HEK293 (cell line): ENCODE results near the gene RAD17.

Experiments
- CTCF ChIA-PET: fragments of 350-600 bp; formaldehyde crosslinking; extraction: SDS; loops from one replicate; lab custom pipeline; 2021; ENCODE audit warnings: antibody characterized with exemption; lab: Yijun Ruan, JAX
- POLR2A ChIA-PET: fragments of 300-600 bp; formaldehyde crosslinking; extraction: SDS; loops from one replicate; lab custom pipeline; 2020; ENCODE audit warnings: antibody characterized with exemption, inconsistent platforms; lab: Yijun Ruan, JAX
- H3K27ac ChIP-seq: fragments of 200-500 bp; sonication (Bioruptor generic); 2 replicates; pipeline ENCODE4 v1.5.1; 2014; ENCODE audit warnings: low read depth, low read length, control low read depth, inconsistent platforms; ENCODE audit errors: extremely low read depth
- H3K36me3 ChIP-seq, 2 experiments: fragments of 200-500 bp in 1 of 2; sonication (Bioruptor generic) in 1 of 2; 1 replicate in 1 of 2; 2 replicates in 1 of 2; pipeline ENCODE4 v1.5.1; 2014 to 2017; ENCODE audit warnings: inconsistent platforms in 2 of 2, low read length in 2 of 2; ENCODE audit not compliant: control insufficient read depth in 2 of 2, insufficient read depth in 1 of 2
- H3K4me1 ChIP-seq: fragments of 200-500 bp; sonication (Bioruptor generic); 2 replicates; pipeline ENCODE4 v1.5.1; 2014; ENCODE audit warnings: mild to moderate bottlenecking, low read length, inconsistent platforms; ENCODE audit not compliant: control insufficient read depth, insufficient read depth
- H3K4me3 ChIP-seq: 2 replicates; pipeline ENCODE4 v1.5.1; 2011; ENCODE audit warnings: low read depth, mild to moderate bottlenecking, control low read depth, low read length, moderate library complexity
- H3K9me3 ChIP-seq: fragments of 200-500 bp; sonication (Bioruptor generic); 2 replicates; pipeline ENCODE4 v1.5.1; 2014; ENCODE audit warnings: low read depth, low read length, inconsistent platforms; ENCODE audit not compliant: control insufficient read depth, insufficient read depth
- HOXA7 ChIP-seq: sonication (generic); formaldehyde crosslinking; IDR thresholded peaks from 2 replicates; pipeline ENCODE4 v1.8.1; 2022; ENCODE audit warnings: missing genetic modification reagents, borderline replicate concordance
- KLF1 ChIP-seq: fragments of 450-650 bp; formaldehyde crosslinking; IDR thresholded peaks from 2 replicates; pipeline ENCODE4 v1.5.1; 2016; ENCODE audit warnings: missing biosample characterization, missing genetic modification characterization
- OVOL3 ChIP-seq: fragments of 450-650 bp; formaldehyde crosslinking; IDR thresholded peaks from 2 replicates; pipeline ENCODE4 v1.5.1; 2016; ENCODE audit warnings: missing biosample characterization, missing genetic modification characterization
- SCRT1 ChIP-seq: fragments of 450-650 bp; formaldehyde crosslinking; IDR thresholded peaks from 2 replicates; pipeline ENCODE4 v1.5.1; 2016; ENCODE audit warnings: missing biosample characterization, missing genetic modification characterization, borderline replicate concordance
- TCF7L2 ChIP-seq: IDR thresholded peaks from 2 replicates; pipeline ENCODE4 v1.6.1; 2011; ENCODE audit warnings: low read depth, mild to moderate bottlenecking, inconsistent platforms, low read length, moderate library complexity, borderline replicate concordance
- ZBTB26 ChIP-seq: fragments of 450-650 bp; formaldehyde crosslinking; optimal IDR thresholded peaks from 2 replicates; pipeline ENCODE3; 2016; ENCODE audit warnings: missing biosample characterization, mild to moderate bottlenecking, missing genetic modification characterization
- ZFP3 ChIP-seq: fragments of 450-650 bp; formaldehyde crosslinking; IDR thresholded peaks from 2 replicates; pipeline ENCODE4 v1.5.1; 2016; ENCODE audit warnings: low read depth, missing biosample characterization, missing genetic modification characterization
- ZFP41 ChIP-seq: fragments of 450-650 bp; formaldehyde crosslinking; IDR thresholded peaks from 2 replicates; pipeline ENCODE4 v1.5.1; 2016; ENCODE audit warnings: missing biosample characterization, missing genetic modification characterization, borderline replicate concordance
- ZNF132 ChIP-seq: fragments of 450-650 bp; formaldehyde crosslinking; IDR thresholded peaks from 2 replicates; pipeline ENCODE4 v1.5.1; 2017; ENCODE audit warnings: missing biosample characterization, missing genetic modification characterization, borderline replicate concordance
- ZNF146 ChIP-seq: fragments of 450-650 bp; formaldehyde crosslinking; IDR thresholded peaks from 2 replicates; pipeline ENCODE4 v1.5.1; 2016; ENCODE audit warnings: missing biosample characterization, missing genetic modification characterization
- ZNF169 ChIP-seq: fragments of 450-650 bp; formaldehyde crosslinking; IDR thresholded peaks from 2 replicates; pipeline ENCODE4 v1.5.1; 2016; ENCODE audit warnings: missing biosample characterization, missing genetic modification characterization
- ZNF350 ChIP-seq: fragments of 450-650 bp; formaldehyde crosslinking; IDR thresholded peaks from 2 replicates; pipeline ENCODE4 v1.5.0; 2017; ENCODE audit warnings: missing biosample characterization, mild to moderate bottlenecking, missing genetic modification characterization
- ZNF354C ChIP-seq: fragments of 450-650 bp; formaldehyde crosslinking; IDR thresholded peaks from 2 replicates; pipeline ENCODE4 v1.5.1; 2016; ENCODE audit warnings: missing biosample characterization, missing genetic modification characterization, low read depth, borderline replicate concordance
- ZNF48 ChIP-seq: fragments of 450-650 bp; formaldehyde crosslinking; IDR thresholded peaks from 2 replicates; pipeline ENCODE4 v1.5.1; 2016; ENCODE audit warnings: missing biosample characterization, missing genetic modification characterization
- ZNF561 ChIP-seq: fragments of 450-650 bp; IDR thresholded peaks from 2 replicates; pipeline ENCODE4 v1.5.1; 2018; ENCODE audit warnings: missing biosample characterization, missing genetic modification characterization, borderline replicate concordance
- ZNF580 ChIP-seq: fragments of 450-650 bp; formaldehyde crosslinking; IDR thresholded peaks from 2 replicates; pipeline ENCODE4 v1.5.1; 2016; ENCODE audit warnings: missing biosample characterization, missing genetic modification characterization
- ZNF596 ChIP-seq: fragments of 450-650 bp; IDR thresholded peaks from 2 replicates; pipeline ENCODE4 v1.5.0; 2018; ENCODE audit warnings: missing biosample characterization, mild to moderate bottlenecking, missing genetic modification characterization, moderate library complexity
- ZNF664 ChIP-seq: fragments of 450-650 bp; formaldehyde crosslinking; IDR thresholded peaks from 2 replicates; pipeline ENCODE4 v1.5.1; 2016; ENCODE audit warnings: missing biosample characterization, missing genetic modification characterization
- ZNF837 ChIP-seq: fragments of 450-650 bp; formaldehyde crosslinking; IDR thresholded peaks from 2 replicates; pipeline ENCODE4 v1.5.1; 2016; ENCODE audit warnings: missing biosample characterization, missing genetic modification characterization
- ZNF843 ChIP-seq: fragments of 450-650 bp; formaldehyde crosslinking; IDR thresholded peaks from 2 replicates; pipeline ENCODE4 v1.5.1; 2016; ENCODE audit warnings: missing biosample characterization, missing genetic modification characterization
- TF ChIP-seq, protein P1 (sequence below): fragments of 450-650 bp; formaldehyde crosslinking; IDR thresholded peaks from 2 replicates; pipeline ENCODE4; 2016; ENCODE audit warnings: missing biosample characterization, missing genetic modification characterization
- TF ChIP-seq, protein P2 (sequence below): fragments of 450-650 bp; formaldehyde crosslinking; IDR thresholded peaks from 2 replicates; pipeline ENCODE4 v1.5.1; 2017; ENCODE audit warnings: missing biosample characterization, missing genetic modification characterization
- TF ChIP-seq, protein P3 (sequence below): fragments of 450-650 bp; formaldehyde crosslinking; IDR thresholded peaks from 2 replicates; pipeline ENCODE4 v1.5.1; 2016; ENCODE audit warnings: missing biosample characterization, missing genetic modification characterization
- TF ChIP-seq, protein P4 (sequence below): fragments of 450-650 bp; formaldehyde crosslinking; IDR thresholded peaks from 2 replicates; pipeline ENCODE4 v1.5.1; 2016; ENCODE audit warnings: missing biosample characterization, missing genetic modification characterization
- TF ChIP-seq, protein P5 (sequence below): fragments of 450-650 bp; formaldehyde crosslinking; IDR thresholded peaks from 2 replicates; pipeline ENCODE4 v1.5.1; 2016; ENCODE audit warnings: missing biosample characterization, missing genetic modification characterization

The RAD17 gene

DNA sequence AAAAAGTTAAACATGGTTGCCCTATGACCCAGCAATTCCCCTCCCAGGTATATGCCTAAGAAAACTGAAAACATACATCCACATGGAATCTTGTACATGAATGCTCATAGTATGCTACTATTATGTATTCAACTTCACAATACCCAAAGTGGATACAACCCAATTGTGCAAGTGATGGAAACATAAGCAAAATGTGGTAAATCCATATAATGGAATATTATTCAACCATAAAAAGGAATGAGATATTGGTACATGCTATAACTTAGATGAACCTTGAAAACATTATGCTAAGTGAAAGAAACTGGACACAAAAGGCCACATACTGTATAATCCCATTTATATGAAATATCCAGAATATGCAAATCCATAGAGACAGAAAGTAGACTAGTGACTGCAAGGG lies 19.0 kb upstream of the RAD17 start:
- H3K36me3 ChIP-seq, result peaks cover 33 to 56% of the 10 kb centered on the region in 2 experiments
- POLR2A ChIA-PET, result no interaction called here
- H3K4me3 ChIP-seq, result no peak overlapping the region
- TF ChIP-seq ZNF664 (tag by site-specific recombination) (no peak), TCF7L2 (no peak), ZNF48 (tag by site-specific recombination) (no peak), ZNF354C (tag by site-specific recombination) (no peak), ZFP41 (tag by site-specific recombination) (no peak), KLF1 (tag by site-specific recombination) (no peak), ZNF561 (tag by site-specific recombination) (no peak), ZNF146 (tag by site-specific recombination) (peak; percentile 93), ZNF580 (tag by site-specific recombination) (0 out of 2 replicates have a peak, but pooled peaks have one; percentile 10), ZNF169 (tag by site-specific recombination) (no peak), ZNF132 (tag by site-specific recombination) (no peak), HOXA7 (CRISPR knock-in tag) (no peak), SCRT1 (tag by site-specific recombination) (no peak), ZNF837 (no peak), ZNF350 (no peak)
- TF ChIP-seq, protein P1, sequence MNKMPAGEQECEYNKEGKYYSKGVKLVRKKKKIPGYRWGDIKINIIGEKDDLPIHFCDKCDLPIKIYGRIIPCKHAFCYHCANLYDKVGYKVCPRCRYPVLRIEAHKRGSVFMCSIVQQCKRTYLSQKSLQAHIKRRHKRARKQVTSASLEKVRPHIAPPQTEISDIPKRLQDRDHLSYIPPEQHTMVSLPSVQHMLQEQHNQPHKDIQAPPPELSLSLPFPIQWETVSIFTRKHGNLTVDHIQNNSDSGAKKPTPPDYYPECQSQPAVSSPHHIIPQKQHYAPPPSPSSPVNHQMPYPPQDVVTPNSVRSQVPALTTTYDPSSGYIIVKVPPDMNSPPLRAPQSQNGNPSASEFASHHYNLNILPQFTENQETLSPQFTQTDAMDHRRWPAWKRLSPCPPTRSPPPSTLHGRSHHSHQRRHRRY (tag by site-specific recombination), result no peak
- CTCF ChIA-PET, result no interaction called here
- H3K9me3 ChIP-seq, result no peaks in the 10 kb centered on the region
- no peaks in the 10 kb centered on the region for H3K4me1 ChIP-seq
- no peak overlapping the region for H3K27ac ChIP-seq

GRCh38 chr5:69359699-69360098 lies 9.9 kb upstream of the RAD17 start:
- Histone ChIP-seq H3K4me1 (peaks cover 5% of the 10 kb centered on the region), H3K9me3 (no peaks in the 10 kb centered on the region), H3K27ac (no peak overlapping the region), H3K36me3 (peaks cover 34 to 42% of the 10 kb centered on the region in 2 experiments), H3K4me3 (no peak overlapping the region)
- ChIA-PET POLR2A (no interaction called here), CTCF (interaction anchor here (1.0 kb wide), 1 partner anchor 32 kb away, joined by 3 read pairs; no protein-coding TSS in a partner anchor)
- TF ChIP-seq, protein P2, sequence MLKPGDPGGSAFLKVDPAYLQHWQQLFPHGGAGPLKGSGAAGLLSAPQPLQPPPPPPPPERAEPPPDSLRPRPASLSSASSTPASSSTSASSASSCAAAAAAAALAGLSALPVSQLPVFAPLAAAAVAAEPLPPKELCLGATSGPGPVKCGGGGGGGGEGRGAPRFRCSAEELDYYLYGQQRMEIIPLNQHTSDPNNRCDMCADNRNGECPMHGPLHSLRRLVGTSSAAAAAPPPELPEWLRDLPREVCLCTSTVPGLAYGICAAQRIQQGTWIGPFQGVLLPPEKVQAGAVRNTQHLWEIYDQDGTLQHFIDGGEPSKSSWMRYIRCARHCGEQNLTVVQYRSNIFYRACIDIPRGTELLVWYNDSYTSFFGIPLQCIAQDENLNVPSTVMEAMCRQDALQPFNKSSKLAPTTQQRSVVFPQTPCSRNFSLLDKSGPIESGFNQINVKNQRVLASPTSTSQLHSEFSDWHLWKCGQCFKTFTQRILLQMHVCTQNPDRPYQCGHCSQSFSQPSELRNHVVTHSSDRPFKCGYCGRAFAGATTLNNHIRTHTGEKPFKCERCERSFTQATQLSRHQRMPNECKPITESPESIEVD (tag by site-specific recombination), result peak; percentile 64
- no peak for TF ChIP-seq ZBTB26 (tag by site-specific recombination)
- 0 out of 2 replicates have a peak, but pooled peaks have one; percentile 36 for TF ChIP-seq ZNF843 (tag by site-specific recombination)
- TF ChIP-seq ZFP41 (tag by site-specific recombination), result no peak
- TF ChIP-seq OVOL3 (tag by site-specific recombination), result 0 out of 2 replicates have a peak, but pooled peaks have one; percentile 22
- TF ChIP-seq TCF7L2, result no peak
- TF ChIP-seq, protein P3, sequence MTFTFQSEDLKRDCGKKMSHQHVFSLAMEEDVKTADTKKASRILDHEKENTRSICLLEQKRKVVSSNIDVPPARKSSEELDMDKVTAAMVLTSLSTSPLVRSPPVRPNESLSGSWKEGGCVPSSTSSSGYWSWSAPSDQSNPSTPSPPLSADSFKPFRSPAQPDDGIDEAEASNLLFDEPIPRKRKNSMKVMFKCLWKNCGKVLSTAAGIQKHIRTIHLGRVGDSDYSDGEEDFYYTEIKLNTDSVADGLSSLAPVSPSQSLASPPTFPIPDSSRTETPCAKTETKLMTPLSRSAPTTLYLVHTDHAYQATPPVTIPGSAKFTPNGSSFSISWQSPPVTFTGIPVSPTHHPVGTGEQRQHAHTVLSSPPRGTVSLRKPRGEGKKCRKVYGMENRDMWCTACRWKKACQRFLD, result no peak
- TF ChIP-seq ZNF596 (tag by site-specific recombination), result 0 out of 2 replicates have a peak, but pooled peaks have one; percentile 16
- TF ChIP-seq, protein P4, sequence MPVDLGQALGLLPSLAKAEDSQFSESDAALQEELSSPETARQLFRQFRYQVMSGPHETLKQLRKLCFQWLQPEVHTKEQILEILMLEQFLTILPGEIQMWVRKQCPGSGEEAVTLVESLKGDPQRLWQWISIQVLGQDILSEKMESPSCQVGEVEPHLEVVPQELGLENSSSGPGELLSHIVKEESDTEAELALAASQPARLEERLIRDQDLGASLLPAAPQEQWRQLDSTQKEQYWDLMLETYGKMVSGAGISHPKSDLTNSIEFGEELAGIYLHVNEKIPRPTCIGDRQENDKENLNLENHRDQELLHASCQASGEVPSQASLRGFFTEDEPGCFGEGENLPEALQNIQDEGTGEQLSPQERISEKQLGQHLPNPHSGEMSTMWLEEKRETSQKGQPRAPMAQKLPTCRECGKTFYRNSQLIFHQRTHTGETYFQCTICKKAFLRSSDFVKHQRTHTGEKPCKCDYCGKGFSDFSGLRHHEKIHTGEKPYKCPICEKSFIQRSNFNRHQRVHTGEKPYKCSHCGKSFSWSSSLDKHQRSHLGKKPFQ (tag by site-specific recombination), result peak; percentile 55; the same call in 1 of the 2 replicates
- TF ChIP-seq, protein P5, sequence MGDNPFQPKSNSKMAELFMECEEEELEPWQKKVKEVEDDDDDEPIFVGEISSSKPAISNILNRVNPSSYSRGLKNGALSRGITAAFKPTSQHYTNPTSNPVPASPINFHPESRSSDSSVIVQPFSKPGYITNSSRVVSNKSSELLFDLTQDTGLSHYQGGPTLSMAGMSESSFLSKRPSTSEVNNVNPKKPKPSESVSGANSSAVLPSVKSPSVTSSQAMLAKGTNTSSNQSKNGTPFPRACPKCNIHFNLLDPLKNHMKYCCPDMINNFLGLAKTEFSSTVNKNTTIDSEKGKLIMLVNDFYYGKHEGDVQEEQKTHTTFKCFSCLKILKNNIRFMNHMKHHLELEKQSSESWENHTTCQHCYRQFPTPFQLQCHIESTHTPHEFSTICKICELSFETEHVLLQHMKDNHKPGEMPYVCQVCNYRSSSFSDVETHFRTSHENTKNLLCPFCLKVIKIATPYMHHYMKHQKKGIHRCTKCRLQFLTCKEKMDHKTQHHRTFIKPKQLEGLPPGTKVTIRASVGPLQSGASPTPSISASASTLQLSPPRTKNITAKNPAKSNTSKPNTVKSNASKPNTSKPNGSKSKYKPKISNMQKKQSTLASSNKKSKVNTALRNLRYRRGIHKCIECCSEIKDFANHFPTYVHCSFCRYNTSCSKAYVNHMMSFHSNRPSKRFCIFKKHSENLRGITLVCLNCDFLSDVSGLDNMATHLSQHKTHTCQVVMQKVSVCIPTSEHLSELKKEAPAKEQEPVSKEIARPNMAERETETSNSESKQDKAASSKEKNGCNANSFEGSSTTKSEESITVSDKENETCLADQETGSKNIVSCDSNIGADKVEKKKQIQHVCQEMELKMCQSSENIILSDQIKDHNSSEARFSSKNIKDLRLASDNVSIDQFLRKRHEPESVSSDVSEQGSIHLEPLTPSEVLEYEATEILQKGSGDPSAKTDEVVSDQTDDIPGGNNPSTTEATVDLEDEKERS, result no peak
- TF ChIP-seq ZFP3 (tag by site-specific recombination), result no peak
